A549 (cell line): ENCODE data around the gene SLC6A17.

ENCODE experiments used
- CTCF ChIP-seq: fragments of >200 bp; sonication (Bioruptor Twin); formaldehyde crosslinking; IDR thresholded peaks from 3 replicates; pipeline ENCODE4 v1.5.1; 2016
- EP300 ChIP-seq, 2 experiments: fragments of >200 bp; sonication (Bioruptor Twin); formaldehyde crosslinking; IDR thresholded peaks; 2 replicates in 1 of 2; 3 replicates in 1 of 2; pipeline ENCODE4 v1.6.1; 2016 to 2017
- JUNB ChIP-seq: fragments of >200 bp; sonication (Bioruptor Twin); formaldehyde crosslinking; IDR thresholded peaks from 2 replicates; pipeline ENCODE4 v1.6.1; 2016
- POLR2A ChIP-seq: IDR thresholded peaks from 2 replicates; pipeline ENCODE4 v1.6.1; 2012; ENCODE audit warnings: mild to moderate bottlenecking, low read length
- RAD21 ChIP-seq, 2 experiments: fragments of >200 bp in 1 of 2; sonication (Bioruptor Twin) in 1 of 2; formaldehyde crosslinking in 1 of 2; IDR thresholded peaks in 1 of 2; conservative IDR thresholded peaks in 1 of 2; 2 replicates in 1 of 2; 3 replicates in 1 of 2; pipeline ENCODE4 v1.6.1; 2012 to 2018; ENCODE audit warnings: inconsistent platforms in 1 of 2
- REST ChIP-seq: fragments of 200-600 bp; sonication (generic); IDR thresholded peaks from 2 replicates; pipeline ENCODE4 v1.6.1; 2016; ENCODE audit warnings: antibody characterized with exemption, mild to moderate bottlenecking, moderate library complexity
- SMC3 ChIP-seq: fragments of >200 bp; sonication (Bioruptor Twin); formaldehyde crosslinking; IDR thresholded peaks from 3 replicates; pipeline ENCODE4 v1.6.1; 2018; ENCODE audit warnings: inconsistent platforms
- ZNF302 ChIP-seq: fragments of 250-450 bp; sonication (Bioruptor Pico); IDR thresholded peaks from 2 replicates; pipeline ENCODE4 v1.9.0; 2021; ENCODE audit warnings: inconsistent platforms, mild to moderate bottlenecking, moderate library complexity
- TF ChIP-seq, protein P1 (sequence below): IDR thresholded peaks from 2 replicates; pipeline ENCODE4 v1.6.1; 2012

- TF ChIP-seq JUNB = no peak
- TF ChIP-seq EP300 (IDR thresholded peaks at IDR 0.05) = no peak
- TF ChIP-seq RAD21 (conservative IDR thresholded peaks at IDR 0.05 in 1 of 2, IDR thresholded peaks at IDR 0.05 in 1 of 2) = no peak
- no peak for TF ChIP-seq CTCF
- TF ChIP-seq ZNF302 (CRISPR knock-in tag) = no peak
- TF ChIP-seq POLR2A = no peak
- TF ChIP-seq SMC3 = no peak
- TF ChIP-seq REST = no peak
- TF ChIP-seq, protein P1, sequence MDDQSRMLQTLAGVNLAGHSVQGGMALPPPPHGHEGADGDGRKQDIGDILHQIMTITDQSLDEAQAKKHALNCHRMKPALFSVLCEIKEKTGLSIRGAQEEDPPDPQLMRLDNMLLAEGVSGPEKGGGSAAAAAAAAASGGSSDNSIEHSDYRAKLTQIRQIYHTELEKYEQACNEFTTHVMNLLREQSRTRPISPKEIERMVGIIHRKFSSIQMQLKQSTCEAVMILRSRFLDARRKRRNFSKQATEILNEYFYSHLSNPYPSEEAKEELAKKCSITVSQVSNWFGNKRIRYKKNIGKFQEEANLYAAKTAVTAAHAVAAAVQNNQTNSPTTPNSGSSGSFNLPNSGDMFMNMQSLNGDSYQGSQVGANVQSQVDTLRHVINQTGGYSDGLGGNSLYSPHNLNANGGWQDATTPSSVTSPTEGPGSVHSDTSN = no peak
Observed at GRCh38 chr1:110235181-110235833, 85.0 kb downstream of the SLC6A17 start.
